Right lobe of liver (tissue), 6 donors: ENCODE results near the gene GLOD5. TPM values are rescaled to one million over a fixed set of nuclear protein-coding genes. Genes with fewer than 3 reads are reported as not detected.

Source experiments
- ATAC-seq, 4 donors: fragments of 200-7000 bp; cut with Tn5 transposase; one replicate each; pipeline ENCODE4 v1.9.1; 2020; ENCODE audit warnings: mild to moderate bottlenecking in 4 of 4, moderate library complexity in 4 of 4
- DNase-seq, 3 donors: peaks; one replicate each; pipeline ENCODE4 v3.0.0-alpha.2; 2020
- H3K27ac ChIP-seq, 3 donors: fragments of 200-600 bp; one replicate each; pipeline ENCODE4 v1.8.0; 2022
- H3K27me3 ChIP-seq, 2 donors: fragments of 200-600 bp; one replicate each; pipeline ENCODE4 v1.8.0; 2022
- H3K36me3 ChIP-seq, 4 donors: fragments of 200-600 bp; sonication (generic) in 1 of 4; one replicate each; pipeline versions ENCODE4 v1.5.1 to v1.8.0; 2017 to 2022; ENCODE audit warnings: control low read depth in 1 of 4
- H3K4me1 ChIP-seq, 4 donors: fragments of 200-600 bp; sonication (generic) in 1 of 4; one replicate each; pipeline versions ENCODE4 v1.5.1 to v1.8.0; 2017 to 2022; ENCODE audit warnings: control low read depth in 1 of 4
- H3K4me3 ChIP-seq, 3 donors: fragments of 200-600 bp; one replicate each; pipeline ENCODE4 v1.8.0; 2022
- H3K9me3 ChIP-seq, 4 donors: fragments of 200-600 bp; sonication (generic) in 1 of 4; one replicate each; pipeline versions ENCODE4 v1.5.1 to v1.8.0; 2017 to 2022; ENCODE audit warnings: control low read depth in 1 of 4
- POLR2A ChIP-seq: fragments of 450-650 bp; IDR thresholded peaks from one replicate; pipeline ENCODE4 v1.6.1; 2017; ENCODE audit warnings: antibody characterized with exemption, mild to moderate bottlenecking
- WGBS: methylation state at CpG from one replicate; pipeline ENCODE4 v1.1.6; 2018; ENCODE audit warnings: low coverage, low lambda C conversion rate; ENCODE audit not compliant: insufficient coverage; ENCODE audit errors: missing lambda C conversion rate; 5-methylcytosine and 5-hydroxymethylcytosine counted together
- intact Hi-C, 2 donors: fragments of 100-400 bp; cut with DNase I; formaldehyde crosslinking; loops; one replicate each; pipeline versions ENCODE4 v1.11.2 to v1.14.1; 2022
- total RNA-seq, 6 experiments: library from RNA; depleted of rRNA in 2 of 6; stranded (reverse); fragments of >200 nt in 2 of 6; fragmentation: NEBNext Ultra II Directional in 3 of 6; extraction: Animal tissue kit (Norgen Biotek cat#: 25700) in 3 of 6; gene quantifications; one replicate each; pipeline versions ENCODE4 v1.1.0 to v1.2.4, GENCODE V29; 2016 to 2023
- TF ChIP-seq, protein P1 (sequence below), 4 donors: fragments of 200-600 bp in 3 of 4; fragments of 450-650 bp in 1 of 4; IDR thresholded peaks; one replicate each; pipeline versions ENCODE4 v1.5.1 to v1.8.0; 2016 to 2022; ENCODE audit warnings: antibody characterized with exemption in 4 of 4, mild to moderate bottlenecking in 2 of 4
- donor health status: DM: no; HTN: yes; CAD: no.
- donor health status: DM: no; HTN: no; CAD: no.
- donor health status: DM: no; HTN: no; CAD: no.
- donor health status: DM: no; HTN: yes; CAD: no.
- donor health status: DM: no; HTN: yes; CAD: no.

Gene GLOD5
- total RNA-seq, 6 experiments from 2014 or later = 0.98 to 4.1 (median 2.9) TPM

DNA sequence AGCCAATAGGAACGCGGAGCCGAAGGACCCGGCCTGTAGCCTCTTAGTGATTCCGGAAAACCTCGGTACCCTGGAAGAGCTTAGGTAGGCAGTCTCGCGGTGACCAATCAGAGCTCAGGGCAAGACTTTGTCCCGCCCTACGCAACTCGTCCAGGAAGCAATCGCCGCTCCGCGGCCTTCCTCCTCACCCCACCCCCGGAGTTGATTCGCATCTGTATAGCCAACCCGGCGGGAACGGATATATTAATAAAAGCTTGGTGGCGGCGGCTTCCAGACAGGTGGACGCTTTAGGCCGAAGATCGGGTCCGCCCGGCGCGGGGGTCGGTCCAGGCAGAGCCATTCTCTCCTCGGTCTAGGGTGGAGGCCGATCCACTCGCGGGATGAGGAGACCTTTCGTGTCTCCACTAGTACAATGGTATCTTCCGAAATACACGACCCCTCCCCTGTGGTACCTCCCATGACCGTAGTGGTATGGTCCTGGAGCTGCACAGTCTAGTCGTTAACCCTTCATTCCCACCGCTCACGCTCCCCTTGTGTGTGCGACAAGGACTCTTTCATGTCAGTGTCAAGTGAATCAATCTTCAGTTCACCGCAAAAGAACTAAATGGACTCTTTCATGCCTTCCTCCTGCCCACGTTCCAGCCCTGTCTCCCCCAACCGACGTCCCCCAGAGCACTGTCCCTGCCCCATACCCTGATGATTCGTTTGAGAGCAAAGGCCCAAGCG, 24.2 kb upstream of the GLOD5 start:
- Histone ChIP-seq H3K27me3 (no peaks in the 10 kb centered on the region), H3K27ac (peak overlapping the region; percentile 60 to 85 (median 75)), H3K36me3 (no peaks in the 10 kb centered on the region), H3K4me1 (no peaks in the 10 kb centered on the region), H3K4me3 (peak overlapping the region; percentile 49 to 65 (median 60)), H3K9me3 (no peaks in the 10 kb centered on the region)
- intact Hi-C loops = no loop called here
- peak; percentile 69 for TF ChIP-seq POLR2A
- TF ChIP-seq, protein P1, sequence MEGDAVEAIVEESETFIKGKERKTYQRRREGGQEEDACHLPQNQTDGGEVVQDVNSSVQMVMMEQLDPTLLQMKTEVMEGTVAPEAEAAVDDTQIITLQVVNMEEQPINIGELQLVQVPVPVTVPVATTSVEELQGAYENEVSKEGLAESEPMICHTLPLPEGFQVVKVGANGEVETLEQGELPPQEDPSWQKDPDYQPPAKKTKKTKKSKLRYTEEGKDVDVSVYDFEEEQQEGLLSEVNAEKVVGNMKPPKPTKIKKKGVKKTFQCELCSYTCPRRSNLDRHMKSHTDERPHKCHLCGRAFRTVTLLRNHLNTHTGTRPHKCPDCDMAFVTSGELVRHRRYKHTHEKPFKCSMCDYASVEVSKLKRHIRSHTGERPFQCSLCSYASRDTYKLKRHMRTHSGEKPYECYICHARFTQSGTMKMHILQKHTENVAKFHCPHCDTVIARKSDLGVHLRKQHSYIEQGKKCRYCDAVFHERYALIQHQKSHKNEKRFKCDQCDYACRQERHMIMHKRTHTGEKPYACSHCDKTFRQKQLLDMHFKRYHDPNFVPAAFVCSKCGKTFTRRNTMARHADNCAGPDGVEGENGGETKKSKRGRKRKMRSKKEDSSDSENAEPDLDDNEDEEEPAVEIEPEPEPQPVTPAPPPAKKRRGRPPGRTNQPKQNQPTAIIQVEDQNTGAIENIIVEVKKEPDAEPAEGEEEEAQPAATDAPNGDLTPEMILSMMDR (IDR thresholded peaks at IDR 0.05) = no peak
- 26% methylated on average over 20 of the region's 48 CpGs for WGBS
- peak; percentile 99 for ATAC-seq
- DNase-seq = peak; percentile 89 to 94 (median 92)

DNA sequence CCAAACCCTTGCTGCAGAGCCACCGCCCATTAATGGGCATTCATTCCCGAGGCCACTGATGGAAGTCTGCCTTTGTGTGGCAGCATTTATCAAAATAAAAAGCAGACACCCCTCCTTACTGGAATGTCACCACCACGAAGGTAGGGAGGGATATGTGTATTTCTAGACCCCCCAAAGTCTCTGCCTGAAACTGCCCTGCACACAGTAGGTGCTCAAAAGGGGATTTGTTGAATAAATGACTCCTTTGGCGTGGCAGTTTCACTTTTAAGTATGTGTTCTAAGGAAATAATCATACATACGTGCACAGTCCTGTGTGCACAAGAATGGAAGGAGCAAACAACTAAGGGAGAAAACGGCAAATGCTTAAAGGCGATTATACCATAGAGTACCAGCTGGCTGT, 23.6 kb upstream of the GLOD5 start:
- DNase-seq (no peak), ATAC-seq (no peak)
- peak overlapping the region; percentile 60 to 85 (median 75) for H3K27ac ChIP-seq

DNA sequence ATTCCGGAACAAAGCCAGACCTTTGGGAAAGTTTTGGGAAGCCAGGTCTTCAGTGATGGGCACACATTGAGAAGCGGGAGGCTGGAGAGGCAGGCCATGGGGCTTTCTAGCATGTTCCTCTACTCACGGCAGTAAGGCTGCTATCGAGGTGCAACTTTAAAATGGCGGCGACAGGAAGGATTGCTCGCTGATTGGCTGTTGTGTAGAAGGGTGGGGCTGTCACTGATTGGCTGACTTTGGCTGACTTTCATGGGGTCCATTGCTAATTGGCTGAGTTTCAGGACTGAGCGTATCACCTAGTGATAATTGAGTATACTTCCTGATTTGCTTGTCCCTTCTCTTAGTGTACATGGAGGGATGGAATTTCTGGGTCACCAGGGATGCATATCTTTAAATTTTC, 19.7 kb upstream of the GLOD5 start:
- ATAC-seq (no peak), DNase-seq (no peak)
- intact Hi-C loops = no loop called here
- 94% methylated on average over 6 of the region's 8 CpGs for WGBS
- TF ChIP-seq, protein P1 (IDR thresholded peaks at IDR 0.05) = no peak
- no peak for TF ChIP-seq POLR2A
- Histone ChIP-seq H3K27ac (no peak overlapping the region), H3K36me3 (no peaks in the 10 kb centered on the region), H3K27me3 (no peaks in the 10 kb centered on the region), H3K4me3 (no peak overlapping the region), H3K4me1 (no peaks in the 10 kb centered on the region), H3K9me3 (no peaks in the 10 kb centered on the region)

More for the DNA sequence above, 23.6 kb upstream of the GLOD5 start:
- H3K36me3 ChIP-seq = no peaks in the 10 kb centered on the region
- H3K4me3 ChIP-seq = peak overlapping the region; percentile 49 to 65 (median 60)
- WGBS = 19% methylated on average over 4 of the region's 7 CpGs
- TF ChIP-seq, protein P1 (IDR thresholded peaks at IDR 0.05) = no peak
- TF ChIP-seq POLR2A = no peak
- no peaks in the 10 kb centered on the region for H3K4me1 ChIP-seq
- H3K27me3 ChIP-seq = no peaks in the 10 kb centered on the region
- intact Hi-C loops = no loop called here
- no peaks in the 10 kb centered on the region for H3K9me3 ChIP-seq

DNA sequence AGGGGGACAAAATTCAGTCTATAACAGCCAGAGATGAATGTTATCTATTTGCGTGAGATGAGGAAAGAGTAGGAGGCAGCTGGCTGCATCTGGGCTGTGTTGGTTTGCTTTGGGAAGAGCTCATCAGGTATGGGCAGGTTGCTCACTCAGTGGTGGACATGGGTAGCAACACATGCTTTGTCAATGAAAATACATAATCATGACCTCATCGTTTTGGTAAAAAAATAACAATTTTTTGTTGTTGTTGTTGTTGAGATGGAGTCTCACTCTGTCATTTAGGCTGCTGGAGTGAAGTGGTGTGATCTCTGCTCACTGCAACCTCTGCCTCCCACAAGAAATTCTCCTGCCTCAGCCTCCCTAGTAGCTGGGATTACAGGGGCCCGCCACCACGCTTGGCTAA, 16.3 kb upstream of the GLOD5 start:
- intact Hi-C loops = no loop called here
- Histone ChIP-seq H3K4me1 (no peaks in the 10 kb centered on the region), H3K27ac (no peak overlapping the region), H3K36me3 (no peaks in the 10 kb centered on the region), H3K27me3 (no peaks in the 10 kb centered on the region), H3K4me3 (no peak overlapping the region), H3K9me3 (no peaks in the 10 kb centered on the region)
- DNase-seq (no peak), ATAC-seq (no peak)
- WGBS = 84% methylated on average over 4 of the region's 4 CpGs
- no peak for TF ChIP-seq POLR2A
- TF ChIP-seq, protein P1 (IDR thresholded peaks at IDR 0.05) = no peak
